IPS-18a (cell line): ENCODE measurements around the gene SMURF1.

Experiments used
- H3K27ac ChIP-seq: one replicate; pipeline ENCODE4 v1.5.1; 2013; ENCODE audit warnings: low read length
- H3K27me3 ChIP-seq: one replicate; pipeline ENCODE4 v1.6.1; 2013; ENCODE audit warnings: mild to moderate bottlenecking, low read length; ENCODE audit not compliant: control insufficient read depth, insufficient read depth
- H3K36me3 ChIP-seq: one replicate; pipeline ENCODE4 v1.6.1; 2013; ENCODE audit warnings: low read depth, low read length; ENCODE audit not compliant: control insufficient read depth
- H3K4me1 ChIP-seq: one replicate; pipeline ENCODE4 v1.6.1; 2013; ENCODE audit warnings: low read depth, low read length; ENCODE audit not compliant: control insufficient read depth
- H3K4me3 ChIP-seq: one replicate; pipeline ENCODE4 v1.5.1; 2013; ENCODE audit warnings: low read length
- H3K9ac ChIP-seq: one replicate; pipeline ENCODE4 v1.6.1; 2013; ENCODE audit warnings: mild to moderate bottlenecking, low read length, moderate library complexity
- H3K9me3 ChIP-seq: one replicate; pipeline ENCODE4 v1.6.1; 2013; ENCODE audit warnings: low read depth, low read length; ENCODE audit not compliant: control insufficient read depth

SMURF1 gene

DNA sequence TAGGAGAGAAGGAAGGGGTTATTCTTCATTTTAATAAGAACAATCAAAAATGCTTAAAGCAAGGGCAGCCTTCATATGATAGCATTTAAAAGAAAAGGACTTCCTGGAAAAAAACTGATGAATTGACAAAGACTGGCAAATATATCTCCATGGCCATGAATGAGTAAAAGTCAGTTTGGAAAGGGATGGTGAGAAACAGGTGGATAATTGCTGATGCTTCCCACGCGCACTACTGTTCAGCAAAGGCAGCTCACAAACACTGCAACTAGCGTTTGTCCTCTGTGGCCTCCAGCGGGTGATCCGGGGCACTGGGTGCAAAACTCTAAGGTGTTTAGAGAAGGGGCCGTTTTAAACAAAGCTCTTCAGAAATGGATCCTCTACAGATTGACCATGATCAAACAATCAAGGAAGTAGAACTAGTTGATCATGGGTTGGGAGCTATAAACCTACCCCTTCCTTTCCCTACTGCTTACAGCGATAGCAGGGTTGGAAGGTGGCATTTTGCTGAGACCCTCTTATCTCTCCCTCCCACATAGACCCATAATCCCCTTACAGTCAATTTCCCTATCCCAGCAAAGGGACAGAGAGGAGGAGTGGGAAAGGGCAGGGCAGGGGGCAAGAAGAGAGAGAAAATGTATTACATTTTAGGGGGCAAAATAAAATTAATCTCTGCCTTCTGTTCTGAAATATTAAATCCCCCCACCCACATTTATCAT lies 53.8 kb downstream of the SMURF1 start:
- Histone ChIP-seq H3K4me1 (no peaks in the 10 kb centered on the region), H3K27me3 (no peaks in the 10 kb centered on the region), H3K9me3 (no peaks in the 10 kb centered on the region), H3K36me3 (no peaks in the 10 kb centered on the region), H3K4me3 (no peak overlapping the region), H3K27ac (no peak overlapping the region), H3K9ac (no peak overlapping the region)

DNA sequence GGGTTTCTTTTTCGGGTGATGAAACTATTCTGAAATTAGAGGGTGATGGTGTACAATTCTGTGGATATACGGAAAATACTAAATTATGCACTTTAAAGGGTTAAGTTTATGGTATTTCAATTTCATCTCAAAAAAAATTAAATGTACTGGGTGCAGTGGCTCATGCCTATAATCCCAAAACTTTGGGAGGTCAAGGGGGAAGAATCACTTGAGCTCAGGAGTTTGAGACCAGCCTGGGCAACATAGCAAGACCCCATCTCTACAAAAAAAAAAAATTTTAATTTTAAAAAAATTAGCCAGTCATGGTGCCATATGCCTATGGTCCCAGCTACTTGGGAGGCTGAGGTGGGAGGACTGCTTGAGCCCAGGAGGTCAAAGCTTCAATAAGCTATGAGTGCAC lies 57.0 kb downstream of the SMURF1 start:
- Histone ChIP-seq H3K4me3 (no peak overlapping the region), H3K27me3 (no peaks in the 10 kb centered on the region), H3K36me3 (no peaks in the 10 kb centered on the region), H3K27ac (no peak overlapping the region), H3K9ac (no peak overlapping the region), H3K4me1 (no peaks in the 10 kb centered on the region), H3K9me3 (no peaks in the 10 kb centered on the region)

GRCh38 chr7:99086532-99086931 lies 57.4 kb downstream of the SMURF1 start:
- Histone ChIP-seq H3K4me3 (no peak overlapping the region), H3K9ac (no peak overlapping the region), H3K36me3 (no peaks in the 10 kb centered on the region), H3K27me3 (no peaks in the 10 kb centered on the region), H3K27ac (no peak overlapping the region), H3K9me3 (no peaks in the 10 kb centered on the region), H3K4me1 (no peaks in the 10 kb centered on the region)

DNA sequence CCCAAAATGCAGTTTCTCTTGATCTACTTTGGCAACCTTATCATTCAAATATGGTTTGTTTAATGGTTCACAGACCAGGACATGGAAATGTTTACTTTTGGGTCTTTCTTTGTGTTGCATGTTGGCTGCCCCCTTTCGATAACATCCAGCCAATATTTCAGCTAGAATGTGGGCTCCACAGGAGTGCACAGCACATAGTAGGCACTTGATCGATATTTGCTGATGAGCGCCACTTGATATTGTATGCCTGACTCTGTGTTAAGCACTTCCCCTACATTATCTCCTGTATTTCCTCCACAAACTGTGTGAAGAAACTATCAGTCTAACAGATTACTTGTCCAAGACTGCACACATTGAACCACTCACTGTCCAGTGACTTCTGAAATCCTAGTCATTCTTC lies 60.2 kb downstream of the SMURF1 start:
- Histone ChIP-seq H3K27me3 (no peaks in the 10 kb centered on the region), H3K27ac (no peak overlapping the region), H3K36me3 (no peaks in the 10 kb centered on the region), H3K9ac (no peak overlapping the region), H3K4me3 (no peak overlapping the region), H3K9me3 (no peaks in the 10 kb centered on the region), H3K4me1 (no peaks in the 10 kb centered on the region)

DNA sequence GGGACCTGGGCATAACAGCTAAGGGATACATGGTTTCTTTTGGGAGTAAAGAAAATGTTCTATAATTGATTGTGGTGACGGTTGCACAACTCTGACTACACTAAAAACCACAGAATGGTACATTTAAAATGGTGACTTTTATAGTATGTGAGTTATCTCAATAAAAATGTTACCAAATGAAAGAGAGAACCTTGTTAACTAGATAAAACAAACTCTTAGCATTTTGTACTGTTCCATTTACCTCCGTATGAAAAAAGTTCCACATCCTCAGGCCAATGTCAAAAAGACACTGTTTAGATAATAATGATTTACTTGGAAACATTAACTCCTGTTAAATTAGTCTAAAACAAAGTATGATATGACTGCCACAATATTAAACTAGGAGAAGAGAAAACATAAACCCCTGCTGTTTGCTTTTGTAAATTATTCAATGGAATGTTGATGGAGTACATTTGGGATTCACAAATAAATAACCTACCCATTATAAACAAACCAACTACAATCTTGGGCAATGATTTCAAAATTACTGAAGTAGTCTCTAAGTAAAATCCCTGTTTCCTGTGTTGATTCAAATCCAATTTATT lies 60.7 kb downstream of the SMURF1 start:
- no peak overlapping the region for H3K27ac ChIP-seq
- H3K4me1 ChIP-seq = no peaks in the 10 kb centered on the region
- no peaks in the 10 kb centered on the region for H3K27me3 ChIP-seq
- H3K36me3 ChIP-seq = no peaks in the 10 kb centered on the region
- no peak overlapping the region for H3K4me3 ChIP-seq
- H3K9ac ChIP-seq = no peak overlapping the region
- no peaks in the 10 kb centered on the region for H3K9me3 ChIP-seq

GRCh38 chr7:99080679-99081078 lies 63.2 kb downstream of the SMURF1 start:
- no peak overlapping the region for H3K27ac ChIP-seq
- H3K4me1 ChIP-seq = no peaks in the 10 kb centered on the region
- H3K27me3 ChIP-seq = no peaks in the 10 kb centered on the region
- no peak overlapping the region for H3K9ac ChIP-seq
- H3K9me3 ChIP-seq = no peaks in the 10 kb centered on the region
- no peaks in the 10 kb centered on the region for H3K36me3 ChIP-seq
- no peak overlapping the region for H3K4me3 ChIP-seq

DNA sequence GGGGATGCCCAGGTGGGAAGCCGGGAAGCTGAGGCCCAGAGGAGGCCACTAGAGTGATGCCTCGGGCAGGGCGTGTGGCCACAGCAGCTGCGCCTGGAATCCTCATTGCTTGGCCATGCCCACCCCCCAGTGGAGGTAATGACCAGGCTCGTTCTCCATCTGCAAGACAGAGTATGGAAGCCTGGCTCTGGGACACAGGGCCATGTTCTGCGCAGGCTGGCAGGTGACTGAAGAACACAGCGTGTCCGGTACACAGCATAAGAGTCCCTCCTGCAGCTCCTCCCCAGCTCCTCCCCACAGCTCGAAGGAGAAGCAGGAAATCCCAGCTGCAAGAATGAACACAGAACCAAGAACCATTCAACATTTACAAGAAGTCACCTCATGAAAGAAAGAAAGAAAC lies 64.8 kb downstream of the SMURF1 start:
- Histone ChIP-seq H3K4me3 (no peak overlapping the region), H3K27me3 (no peaks in the 10 kb centered on the region), H3K36me3 (no peaks in the 10 kb centered on the region), H3K9ac (no peak overlapping the region), H3K27ac (no peak overlapping the region), H3K4me1 (no peaks in the 10 kb centered on the region), H3K9me3 (no peaks in the 10 kb centered on the region)

DNA sequence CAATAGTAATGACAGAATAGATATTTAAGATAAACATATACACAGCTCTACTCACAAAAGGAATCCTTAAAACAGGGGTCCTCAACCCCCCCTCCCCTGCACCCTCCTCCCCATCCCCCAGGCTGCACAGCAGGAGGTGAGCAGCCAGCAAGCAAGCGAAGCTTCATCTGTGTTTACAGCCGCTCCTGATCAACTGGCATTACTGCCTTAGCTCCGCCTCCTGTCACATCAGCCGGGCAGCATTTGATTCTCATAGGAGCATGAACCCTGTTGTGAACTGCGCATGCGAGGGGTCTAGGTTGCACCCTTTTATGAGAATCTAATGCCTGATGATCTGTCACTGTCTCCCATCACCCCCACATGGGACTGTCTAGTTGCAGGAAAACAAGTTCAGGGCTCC lies 65.5 kb downstream of the SMURF1 start:
- no peak overlapping the region for H3K4me3 ChIP-seq
- no peaks in the 10 kb centered on the region for H3K36me3 ChIP-seq
- no peaks in the 10 kb centered on the region for H3K4me1 ChIP-seq
- no peak overlapping the region for H3K9ac ChIP-seq
- no peak overlapping the region for H3K27ac ChIP-seq
- H3K9me3 ChIP-seq = no peaks in the 10 kb centered on the region
- no peaks in the 10 kb centered on the region for H3K27me3 ChIP-seq

GRCh38 chr7:99076615-99077014 lies 67.3 kb downstream of the SMURF1 start:
- Histone ChIP-seq H3K9me3 (no peaks in the 10 kb centered on the region), H3K4me1 (no peaks in the 10 kb centered on the region), H3K27ac (no peak overlapping the region), H3K4me3 (no peak overlapping the region), H3K36me3 (no peaks in the 10 kb centered on the region), H3K27me3 (no peaks in the 10 kb centered on the region), H3K9ac (no peak overlapping the region)

GRCh38 chr7:99073839-99074446 lies 70.0 kb downstream of the SMURF1 start:
- H3K4me3 ChIP-seq = no peak overlapping the region
- no peaks in the 10 kb centered on the region for H3K9me3 ChIP-seq
- H3K36me3 ChIP-seq = no peaks in the 10 kb centered on the region
- H3K9ac ChIP-seq = no peak overlapping the region
- no peaks in the 10 kb centered on the region for H3K27me3 ChIP-seq
- no peak overlapping the region for H3K27ac ChIP-seq
- H3K4me1 ChIP-seq = no peaks in the 10 kb centered on the region

- H3K4me1 ChIP-seq = no peaks in the 10 kb centered on the region
- H3K9ac ChIP-seq = no peak overlapping the region
- H3K36me3 ChIP-seq = no peaks in the 10 kb centered on the region
- H3K9me3 ChIP-seq = no peaks in the 10 kb centered on the region
- H3K27ac ChIP-seq = no peak overlapping the region
- H3K4me3 ChIP-seq = no peak overlapping the region
- H3K27me3 ChIP-seq = no peaks in the 10 kb centered on the region
Observed at GRCh38 chr7:99072126-99072525, 71.8 kb downstream of the SMURF1 start.

- H3K9ac ChIP-seq = no peak overlapping the region
- no peaks in the 10 kb centered on the region for H3K36me3 ChIP-seq
- H3K27me3 ChIP-seq = no peaks in the 10 kb centered on the region
- H3K4me1 ChIP-seq = no peaks in the 10 kb centered on the region
- H3K9me3 ChIP-seq = no peaks in the 10 kb centered on the region
- H3K4me3 ChIP-seq = no peak overlapping the region
- no peak overlapping the region for H3K27ac ChIP-seq
Observed at GRCh38 chr7:99070361-99070760, 73.5 kb downstream of the SMURF1 start.
